CD14-positive monocyte (primary cell): Measurements from ENCODE around the gene FADS3. TPM values are rescaled to one million over a fixed set of nuclear protein-coding genes. Genes with fewer than 3 reads are reported as not detected.

Experiments
- DNase-seq, 3 donors: peaks; one replicate each; pipeline ENCODE4 v3.0.0-alpha.2; 2011 to 2022
- H2AFZ ChIP-seq: 2 replicates; pipeline ENCODE4 v1.6.0; 2012; ENCODE audit warnings: mild to moderate bottlenecking, low read depth, low read length, inconsistent platforms; ENCODE audit not compliant: insufficient read depth, poor library complexity, severe bottlenecking
- H3K27ac ChIP-seq, 2 donors: 1 replicate in 1 of 2; 2 replicates in 1 of 2; pipeline ENCODE4 v1.5.1; 2012 to 2013; ENCODE audit warnings: low read length in 2 of 2, control low read depth in 1 of 2, inconsistent platforms in 1 of 2, low read depth in 1 of 2, mild to moderate bottlenecking in 1 of 2
- H3K27me3 ChIP-seq, 2 donors: one replicate each; pipeline versions ENCODE4 v1.6.0 to v1.6.1; 2011 to 2013; ENCODE audit warnings: low read length in 2 of 2; ENCODE audit not compliant: control insufficient read depth in 2 of 2, insufficient read depth in 2 of 2
- H3K36me3 ChIP-seq, 2 donors: replicated peaks in 1 of 2; 1 replicate in 1 of 2; 2 replicates in 1 of 2; pipeline versions ENCODE4 v1.5.1 to v1.6.1; 2012 to 2013; ENCODE audit warnings: low read length in 2 of 2, control low read depth in 1 of 2, inconsistent platforms in 1 of 2, mild to moderate bottlenecking in 1 of 2; ENCODE audit not compliant: insufficient read depth in 2 of 2, control insufficient read depth in 1 of 2
- H3K4me1 ChIP-seq, 2 donors: 1 replicate in 1 of 2; 2 replicates in 1 of 2; pipeline versions ENCODE4 v1.5.1 to v1.6.1; 2012 to 2013; ENCODE audit warnings: low read length in 2 of 2, control low read depth in 1 of 2, inconsistent platforms in 1 of 2, mild to moderate bottlenecking in 1 of 2, moderate library complexity in 1 of 2; ENCODE audit not compliant: insufficient read depth in 2 of 2, control insufficient read depth in 1 of 2
- H3K4me2 ChIP-seq: replicated peaks from 2 replicates; pipeline ENCODE3; 2012; ENCODE audit warnings: low read length, moderate library complexity, mild to moderate bottlenecking; ENCODE audit not compliant: poor library complexity, severe bottlenecking; ENCODE audit errors: extremely low read depth
- H3K4me3 ChIP-seq, 3 experiments: fragments of 200-600 bp in 1 of 3; sonication (generic) in 1 of 3; replicated peaks in 1 of 3; 1 replicate in 2 of 3; 2 replicates in 1 of 3; pipeline ENCODE4 v1.5.1; 2011 to 2013; ENCODE audit warnings: low read length in 3 of 3, mild to moderate bottlenecking in 3 of 3, control low read depth in 2 of 3, low read depth in 2 of 3, inconsistent platforms in 1 of 3, moderate library complexity in 1 of 3
- H3K79me2 ChIP-seq: 2 replicates; pipeline ENCODE4 v1.6.0; 2012; ENCODE audit warnings: mild to moderate bottlenecking, control low read depth, inconsistent platforms, low read length, moderate library complexity; ENCODE audit not compliant: insufficient read depth
- H3K9ac ChIP-seq: 2 replicates; pipeline ENCODE4 v1.6.0; 2017; ENCODE audit warnings: low read length, mild to moderate bottlenecking; ENCODE audit not compliant: insufficient read depth, poor library complexity, severe bottlenecking
- H3K9me3 ChIP-seq, 2 donors: replicated peaks in 1 of 2; 1 replicate in 1 of 2; 2 replicates in 1 of 2; pipeline versions ENCODE4 v1.5.1 to v1.6.1; 2012 to 2013; ENCODE audit warnings: low read length in 2 of 2, control low read depth in 1 of 2; ENCODE audit not compliant: control insufficient read depth in 1 of 2, insufficient read depth in 1 of 2
- H4K20me1 ChIP-seq: 2 replicates; pipeline ENCODE4 v1.6.0; 2012; ENCODE audit warnings: mild to moderate bottlenecking, low read length, control low read depth, moderate library complexity; ENCODE audit not compliant: insufficient read depth
- H3K27ac Mint-ChIP-seq, 7 donors: one replicate each; pipeline ENCODE4 v1.8.0; 2020; ENCODE audit warnings: mild to moderate bottlenecking in 7 of 7, mixed read lengths in 7 of 7, moderate library complexity in 6 of 7, inconsistent platforms in 2 of 7
- H3K27me3 Mint-ChIP-seq, 3 donors: one replicate each; pipeline ENCODE4 v1.8.0; 2021 to 2022; ENCODE audit warnings: low read depth in 3 of 3, mild to moderate bottlenecking in 3 of 3, mixed read lengths in 3 of 3, moderate library complexity in 3 of 3, inconsistent platforms in 1 of 3
- H3K36me3 Mint-ChIP-seq, 2 donors: one replicate each; pipeline ENCODE4 v1.8.0; 2020; ENCODE audit warnings: mixed read lengths in 2 of 2, inconsistent platforms in 1 of 2, mild to moderate bottlenecking in 1 of 2
- H3K4me1 Mint-ChIP-seq: one replicate; pipeline ENCODE4 v1.8.0; 2020; ENCODE audit warnings: mild to moderate bottlenecking, mixed read lengths
- H3K4me3 Mint-ChIP-seq, 2 donors: one replicate each; pipeline ENCODE4 v1.8.0; 2020; ENCODE audit warnings: mild to moderate bottlenecking in 2 of 2, mixed read lengths in 2 of 2, moderate library complexity in 1 of 2
- H3K9me3 Mint-ChIP-seq, 7 donors: one replicate each; pipeline ENCODE4 v1.8.0; 2020 to 2022; ENCODE audit warnings: mixed read lengths in 7 of 7, mild to moderate bottlenecking in 6 of 7, moderate library complexity in 6 of 7, inconsistent platforms in 2 of 7
- WGBS: methylation state at CpG from one replicate; pipeline ENCODE4 v1.1.5; 2013; ENCODE audit warnings: missing lambda C conversion rate; ENCODE audit not compliant: insufficient coverage; 5-methylcytosine and 5-hydroxymethylcytosine counted together
- intact Hi-C, 2 donors: fragments of 100-400 bp; cut with micrococcal nuclease; formaldehyde crosslinking; loops; one replicate each; pipeline versions ENCODE4 v1.15.0 to v1.15.1; 2023
- polyA plus RNA-seq, 3 donors: library from polyadenylated mRNA; depleted of rRNA in 1 of 3; unstranded in 2 of 3; stranded (reverse) in 1 of 3; fragments of 300-500 nt in 2 of 3; fragments of >200 nt in 1 of 3; fragmentation: Illumina TruSeq in 2 of 3; gene quantifications; 1 replicate in 2 of 3; 2 replicates in 1 of 3; pipeline ENCODE4 v1.2.3, GENCODE V29; 2012 to 2021
- TF ChIP-seq, protein P1 (sequence below): fragments of 200-600 bp; IDR thresholded peaks from one replicate; pipeline ENCODE4 v1.8.0; 2022; ENCODE audit warnings: antibody characterized with exemption, mild to moderate bottlenecking

FADS3 gene
- polyA plus RNA-seq, 3 donors: 2.5 to 6.8 (median 5.8) TPM

GRCh38 chr11:61922539-61922938 lies 31.2 kb upstream of the FADS3 start:
- peak overlapping the region in 4 of 7 donors; percentile 51 to 84 (median 62) for H3K27ac Mint-ChIP-seq

GRCh38 chr11:61921446-61921845 lies 30.1 kb upstream of the FADS3 start:
- no peak for DNase-seq
- no peaks in the 10 kb centered on the region for H4K20me1 ChIP-seq
- H3K27ac Mint-ChIP-seq: peak overlapping the region in 1 of 7 donors; percentile 25
- H3K27ac ChIP-seq: no peak overlapping the region
- H3K36me3 ChIP-seq: no peaks in the 10 kb centered on the region
- H3K27me3 ChIP-seq: peaks cover 10 to 29% of the 10 kb centered on the region in 2 donors
- H3K4me3 ChIP-seq: no peak overlapping the region
- H3K79me2 ChIP-seq: no peaks in the 10 kb centered on the region
- WGBS: 94% methylated on average over 2 of the region's 3 CpGs
- peaks cover 36% of the 10 kb centered on the region for H3K4me1 Mint-ChIP-seq
- no peak overlapping the region for H2AFZ ChIP-seq
- peaks cover 4 to 8% of the 10 kb centered on the region in 2 donors for H3K36me3 Mint-ChIP-seq
- peaks cover 48 to 49% of the 10 kb centered on the region in 2 donors for H3K4me1 ChIP-seq
- no peak overlapping the region for H3K4me2 ChIP-seq
- no peak overlapping the region for H3K9ac ChIP-seq
- intact Hi-C loops: no loop called here
- peaks cover 0 to 14% (median 3%) of the 10 kb centered on the region in 7 donors for H3K9me3 Mint-ChIP-seq
- peaks cover 29 to 43% (median 38%) of the 10 kb centered on the region in 3 donors for H3K27me3 Mint-ChIP-seq
- H3K4me3 Mint-ChIP-seq: peak overlapping the region in 1 of 2 donors; percentile 26
- TF ChIP-seq, protein P1, sequence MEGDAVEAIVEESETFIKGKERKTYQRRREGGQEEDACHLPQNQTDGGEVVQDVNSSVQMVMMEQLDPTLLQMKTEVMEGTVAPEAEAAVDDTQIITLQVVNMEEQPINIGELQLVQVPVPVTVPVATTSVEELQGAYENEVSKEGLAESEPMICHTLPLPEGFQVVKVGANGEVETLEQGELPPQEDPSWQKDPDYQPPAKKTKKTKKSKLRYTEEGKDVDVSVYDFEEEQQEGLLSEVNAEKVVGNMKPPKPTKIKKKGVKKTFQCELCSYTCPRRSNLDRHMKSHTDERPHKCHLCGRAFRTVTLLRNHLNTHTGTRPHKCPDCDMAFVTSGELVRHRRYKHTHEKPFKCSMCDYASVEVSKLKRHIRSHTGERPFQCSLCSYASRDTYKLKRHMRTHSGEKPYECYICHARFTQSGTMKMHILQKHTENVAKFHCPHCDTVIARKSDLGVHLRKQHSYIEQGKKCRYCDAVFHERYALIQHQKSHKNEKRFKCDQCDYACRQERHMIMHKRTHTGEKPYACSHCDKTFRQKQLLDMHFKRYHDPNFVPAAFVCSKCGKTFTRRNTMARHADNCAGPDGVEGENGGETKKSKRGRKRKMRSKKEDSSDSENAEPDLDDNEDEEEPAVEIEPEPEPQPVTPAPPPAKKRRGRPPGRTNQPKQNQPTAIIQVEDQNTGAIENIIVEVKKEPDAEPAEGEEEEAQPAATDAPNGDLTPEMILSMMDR: no peak
- H3K9me3 ChIP-seq: no peaks in the 10 kb centered on the region

More at GRCh38 chr11:61922539-61922938, 31.2 kb upstream of the FADS3 start:
- Mint-ChIP-seq H3K36me3 (peaks cover 4 to 8% of the 10 kb centered on the region in 2 donors), H3K27me3 (peaks cover 23 to 36% (median 35%) of the 10 kb centered on the region in 3 donors), H3K4me1 (peaks cover 32% of the 10 kb centered on the region), H3K9me3 (peaks cover 0 to 10% (median 3%) of the 10 kb centered on the region in 7 donors), H3K4me3 (peak overlapping the region in 1 of 2 donors; percentile 51)
- Histone ChIP-seq H3K27me3 (peaks cover 10 to 22% of the 10 kb centered on the region in 2 donors), H3K4me3 (peak overlapping the region in 1 of 3 experiments; percentile 34), H3K79me2 (no peaks in the 10 kb centered on the region), H2AFZ (no peak overlapping the region), H3K9me3 (no peaks in the 10 kb centered on the region), H3K4me2 (peak overlapping the region; percentile 45), H3K4me1 (peaks cover 38 to 42% of the 10 kb centered on the region in 2 donors), H4K20me1 (no peaks in the 10 kb centered on the region), H3K27ac (no peak overlapping the region), H3K9ac (no peak overlapping the region), H3K36me3 (no peaks in the 10 kb centered on the region)
- intact Hi-C loops: no loop called here
- TF ChIP-seq, protein P1: no peak
- 0% methylated on average over 2 of the region's 6 CpGs for WGBS
- DNase-seq: peak; percentile 59 to 81 (median 73)
